NCI-H2081 treated with DMSO at 0.1 percent for 48 hours (cell line): ENCODE data around the gene CA7.
A peak's percentile ranks its signal among the peaks of the same experiment; 100 is the strongest.
"Not testable (repeated sequence)": the region's sequence is repeated elsewhere in the genome, so short reads cannot be mapped to it uniquely, and the experiment has no call there.

Source experiments
- DNase-seq: peaks from one replicate; lab custom pipeline; 2025; lab: John Stamatoyannopoulos, UW

CA7 gene

GRCh38 chr16:66873685-66874055 is 29.5 kb downstream of the CA7 start:
- DNase-seq, result no peak

- no peak for DNase-seq
Observed at GRCh38 chr16:66874079-66874775, 30.0 kb downstream of the CA7 start.

GRCh38 chr16:66878067-66878466 is 33.9 kb downstream of the CA7 start:
- DNase-seq, result no peak

- peak; percentile 57 for DNase-seq
Observed at GRCh38 chr16:66880288-66881013, 36.2 kb downstream of the CA7 start, which contains the start of gene PDP2. Gene PDP2, plus strand, starts transcription at chr16:66880515. Its CDS starts 3,770 bp downstream, at chr16:66884285.

- no peak for DNase-seq
Observed at GRCh38 chr16:66881014-66881417, 36.8 kb downstream of the CA7 start.

GRCh38 chr16:66881560-66881959 is 37.3 kb downstream of the CA7 start:
- no peak for DNase-seq

GRCh38 chr16:66881964-66882508 is 37.8 kb downstream of the CA7 start:
- no peak for DNase-seq

GRCh38 chr16:66882702-66883101 is 38.5 kb downstream of the CA7 start:
- DNase-seq, result no peak

GRCh38 chr16:66885491-66885890 is 41.3 kb downstream of the CA7 start:
- no peak for DNase-seq

- no peak for DNase-seq
Observed at GRCh38 chr16:66886321-66886720, 42.1 kb downstream of the CA7 start.

- no peak for DNase-seq
Observed at GRCh38 chr16:66886914-66887313, 42.7 kb downstream of the CA7 start.

GRCh38 chr16:66888647-66889615 is 44.7 kb downstream of the CA7 start:
- no peak for DNase-seq

GRCh38 chr16:66889622-66890021 is 45.4 kb downstream of the CA7 start:
- DNase-seq, result no peak

- no peak for DNase-seq
Observed at GRCh38 chr16:66890799-66891198, 46.6 kb downstream of the CA7 start.

- DNase-seq, result no peak
Observed at GRCh38 chr16:66891360-66891759, 47.1 kb downstream of the CA7 start.

- DNase-seq, result no peak
Observed at GRCh38 chr16:66891797-66892196, 47.6 kb downstream of the CA7 start.

- DNase-seq, result no peak
Observed at GRCh38 chr16:66894055-66894454, 49.8 kb downstream of the CA7 start.

- DNase-seq, result no peak
Observed at GRCh38 chr16:66894948-66895688, 50.9 kb downstream of the CA7 start.

- DNase-seq, result no peak
Observed at GRCh38 chr16:66895689-66895979, 51.4 kb downstream of the CA7 start.

GRCh38 chr16:66895999-66896398 is 51.8 kb downstream of the CA7 start:
- no peak for DNase-seq

GRCh38 chr16:66896682-66897081 is 52.5 kb downstream of the CA7 start:
- not testable (repeated sequence) for DNase-seq

- DNase-seq, result no peak
Observed at GRCh38 chr16:66898207-66898606, 54.0 kb downstream of the CA7 start.
